Panc1 (cell line): ENCODE results near the gene SLC29A2. TPM values are rescaled to one million over a fixed set of nuclear protein-coding genes. Genes with fewer than 3 reads are reported as not detected.

Experiments used
- ATAC-seq: fragments of 200-7000 bp; cut with Tn5 transposase; 2 replicates; pipeline ENCODE4 v1.9.1; 2020; ENCODE audit warnings: mild to moderate bottlenecking, moderate library complexity
- BruUV-seq: library from RNA; stranded (reverse); fragments of 400-500 nt; replicated peaks from 2 replicates; lab custom pipeline; 2021; lab: Mats Ljungman, UMichigan
- CTCF ChIA-PET: fragments of 300-600 bp; sonication (Branson Sonifier 250); formaldehyde crosslinking; loops from one replicate; lab custom pipeline; 2022; ENCODE audit warnings: antibody characterized with exemption; lab: Charles Lee
- POLR2A ChIA-PET: fragments of 300-600 bp; sonication (Branson Sonifier 250); formaldehyde crosslinking; loops from one replicate; lab custom pipeline; 2022; ENCODE audit warnings: antibody characterized with exemption; lab: Charles Lee
- DNase-seq: peaks from one replicate; pipeline ENCODE4 v3.0.0-alpha.2; 2010; ENCODE audit warnings: low read depth, low spot score
- H3K27ac ChIP-seq: 2 replicates; pipeline ENCODE4 v1.5.1; 2011; ENCODE audit warnings: mild to moderate bottlenecking, low read length, inconsistent platforms
- H3K27me3 ChIP-seq: fragments of 200-500 bp; sonication (Bioruptor generic); 2 replicates; pipeline ENCODE4 v1.6.0; 2014; ENCODE audit warnings: low read length, inconsistent platforms; ENCODE audit not compliant: control insufficient read depth, insufficient read depth
- H3K36me3 ChIP-seq: fragments of 200-500 bp; sonication (Bioruptor generic); 2 replicates; pipeline ENCODE4 v1.5.1; 2014; ENCODE audit warnings: inconsistent platforms, mild to moderate bottlenecking, low read length, moderate library complexity; ENCODE audit not compliant: control insufficient read depth, insufficient read depth
- H3K4me1 ChIP-seq: 2 replicates; pipeline ENCODE4 v1.5.1; 2011; ENCODE audit warnings: inconsistent platforms, mild to moderate bottlenecking, low read length, moderate library complexity; ENCODE audit not compliant: control insufficient read depth, insufficient read depth
- H3K4me3 ChIP-seq, 2 experiments: 2 replicates each; pipeline ENCODE4 v1.5.1; 2011 to 2012; ENCODE audit warnings: low read depth in 2 of 2, low read length in 2 of 2, mild to moderate bottlenecking in 2 of 2, inconsistent platforms in 1 of 2, moderate library complexity in 1 of 2
- H3K9me3 ChIP-seq: fragments of 200-500 bp; sonication (Bioruptor generic); 2 replicates; pipeline ENCODE4 v1.5.1; 2014; ENCODE audit warnings: low read depth, mild to moderate bottlenecking, inconsistent platforms, low read length, moderate library complexity; ENCODE audit not compliant: control insufficient read depth, insufficient read depth
- CTCF ChIP-seq: fragments of 450-650 bp; IDR thresholded peaks from 2 replicates; pipeline ENCODE4 v1.5.1; 2017; ENCODE audit warnings: mild to moderate bottlenecking
- POLR2AphosphoS5 ChIP-seq: IDR thresholded peaks from 2 replicates; pipeline ENCODE4 v1.6.1; 2012; ENCODE audit warnings: mild to moderate bottlenecking, low read depth, low read length, moderate library complexity
- REST ChIP-seq, 2 experiments: IDR thresholded peaks; 2 replicates each; pipeline ENCODE4 v1.6.1; 2011 to 2012; ENCODE audit warnings: low read depth in 2 of 2, control low read depth in 1 of 2, low read length in 1 of 2, mild to moderate bottlenecking in 1 of 2, moderate library complexity in 1 of 2; ENCODE audit not compliant: insufficient read depth in 1 of 2
- SIN3A ChIP-seq: IDR thresholded peaks from 2 replicates; pipeline ENCODE4 v1.6.1; 2012; ENCODE audit warnings: low read depth, mild to moderate bottlenecking, low read length, moderate library complexity, borderline replicate concordance; ENCODE audit not compliant: insufficient read depth
- TCF7L2 ChIP-seq: IDR thresholded peaks from 2 replicates; pipeline ENCODE4 v1.6.1; 2011; ENCODE audit warnings: mild to moderate bottlenecking, low read depth, low read length, inconsistent platforms
- in situ Hi-C: cut with HindIII; loops from 2 replicates; pipeline ENCODE4 v1.10.0; 2016; ENCODE audit warnings: low sequenced_read_pairs, low pct_unique_long_range_greater_than_20kb
- intact Hi-C: fragments of 100-400 bp; cut with micrococcal nuclease; formaldehyde crosslinking; loops from one replicate; pipeline ENCODE4 v1.10.0; 2022; ENCODE audit not compliant: unreplicated experiment
- total RNA-seq: library from RNA; stranded (reverse); gene quantifications from one replicate; pipeline ENCODE4 v1.2.1, GENCODE V29; 2021; ENCODE audit not compliant: unreplicated experiment

SLC29A2 gene
- total RNA-seq, 1 experiment from 2014 or later = 28.3 TPM

DNA sequence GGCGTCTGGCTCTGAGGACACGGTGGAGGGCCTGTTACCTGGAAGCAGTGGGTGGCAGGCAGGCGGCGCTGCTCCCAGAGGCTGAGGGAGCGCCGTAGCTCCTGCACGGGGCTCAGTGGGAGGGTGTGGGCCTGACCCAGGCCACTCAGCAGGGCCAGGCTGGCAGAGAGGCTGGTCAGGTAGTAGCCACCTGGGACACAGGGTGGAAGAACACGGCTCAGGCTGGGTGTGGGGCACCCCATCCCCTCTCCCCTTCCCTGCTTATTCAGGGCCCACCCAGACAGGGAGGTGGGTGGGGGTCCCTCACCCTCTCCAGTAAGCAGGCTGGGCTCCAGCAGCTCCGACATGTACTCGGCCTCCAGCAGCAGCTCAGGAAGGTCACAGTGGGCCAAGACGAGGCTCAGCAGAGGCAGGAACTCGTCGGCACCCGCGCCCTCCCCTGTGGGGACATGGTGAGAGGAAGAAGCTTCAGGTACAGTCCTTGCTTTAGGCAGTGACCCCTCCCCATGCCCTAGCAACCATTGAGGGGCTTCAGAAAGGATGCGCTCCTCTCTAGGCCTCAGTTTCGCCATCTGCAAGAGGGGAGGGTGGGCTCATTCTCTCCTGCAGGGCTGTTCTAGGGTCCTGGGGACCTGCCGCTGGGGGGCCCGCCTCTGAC, 38.2 kb downstream of the SLC29A2 start:
- CTCF ChIA-PET = interaction anchor here (0.6 kb wide), 2 partner anchors 12 to 33 kb away, joined by 3 to 5 read pairs; no protein-coding TSS in a partner anchor
- no peaks in the 10 kb centered on the region for H3K9me3 ChIP-seq
- no peaks in the 10 kb centered on the region for H3K36me3 ChIP-seq
- TF ChIP-seq SIN3A (no peak), TCF7L2 (no peak), CTCF (no peak), REST (IDR thresholded peaks at IDR 0.05; ENCODE audit: insufficient read depth in 1 of 2, low read depth in 2 of 2, low read length in 1 of 2) (no peak), POLR2AphosphoS5 (no peak)
- ATAC-seq = no peak
- H3K4me1 ChIP-seq = peaks cover 37% of the 10 kb centered on the region
- DNase-seq = no peak
- no TSS peak for BruUV-seq
- intact Hi-C loops (no loop called here), in situ Hi-C loops (no loop called here)
- no peak overlapping the region for H3K4me3 ChIP-seq
- H3K27ac ChIP-seq = no peak overlapping the region
- no peaks in the 10 kb centered on the region for H3K27me3 ChIP-seq
- POLR2A ChIA-PET = no interaction called here

DNA sequence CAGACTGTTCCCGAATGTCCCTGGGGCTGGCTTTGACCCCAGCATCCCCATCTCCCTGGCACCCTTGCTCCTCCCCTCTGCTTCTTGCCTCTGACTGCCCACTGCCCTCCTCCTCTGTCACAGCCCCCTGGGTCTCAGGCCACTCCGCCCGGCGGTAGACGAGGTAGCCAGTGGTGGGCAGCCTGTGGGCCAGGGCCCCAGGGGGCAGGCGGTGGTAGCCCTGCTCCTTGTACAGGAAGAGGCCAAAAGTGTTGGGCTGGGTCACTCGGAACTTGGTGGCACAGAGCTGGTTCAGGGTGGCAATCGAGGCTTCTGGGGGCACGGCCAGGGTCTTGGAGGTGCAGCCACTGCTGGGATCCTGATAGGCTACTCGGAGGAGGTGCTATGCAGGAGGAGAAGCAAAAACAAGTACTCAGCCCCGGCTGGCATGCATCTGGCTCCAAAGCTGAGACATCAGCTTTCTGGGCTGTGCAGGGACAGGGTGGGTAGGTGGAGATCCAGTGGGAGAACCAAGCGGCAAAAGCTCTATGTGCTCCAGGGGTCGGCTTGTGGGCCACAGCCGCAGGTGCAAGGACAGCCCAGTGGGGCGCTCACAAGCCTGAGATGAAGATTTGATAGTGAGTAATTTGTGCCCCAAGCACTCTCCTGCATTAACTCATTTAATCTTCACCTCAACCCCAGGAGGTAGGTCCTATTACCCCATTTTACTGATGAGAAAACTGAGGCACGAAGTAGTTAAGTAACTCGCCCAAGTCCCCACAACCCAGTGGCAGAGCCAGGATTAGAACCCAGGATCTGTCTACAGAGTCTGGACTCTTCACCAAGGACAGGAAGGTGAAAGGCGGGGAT, 39.0 kb downstream of the SLC29A2 start:
- in situ Hi-C loops (no loop called here), intact Hi-C loops (no loop called here)
- Histone ChIP-seq H3K36me3 (no peaks in the 10 kb centered on the region), H3K9me3 (no peaks in the 10 kb centered on the region), H3K4me3 (no peak overlapping the region), H3K4me1 (peaks cover 29% of the 10 kb centered on the region), H3K27me3 (no peaks in the 10 kb centered on the region), H3K27ac (no peak overlapping the region)
- TF ChIP-seq TCF7L2 = no peak
- no peak for TF ChIP-seq POLR2AphosphoS5
- TF ChIP-seq REST (IDR thresholded peaks at IDR 0.05; ENCODE audit: insufficient read depth in 1 of 2, low read depth in 2 of 2, low read length in 1 of 2) = no peak
- no peak for TF ChIP-seq CTCF
- TF ChIP-seq SIN3A = no peak
- ChIA-PET POLR2A (no interaction called here), CTCF (interaction anchor here (0.6 to 1.6 kb wide), 2 partner anchors 20 to 32 kb away, joined by 3 to 6 read pairs; no protein-coding TSS in a partner anchor)
- BruUV-seq = no TSS peak
- no peak for DNase-seq
- no peak for ATAC-seq
